Renal cortical epithelial cell (primary cell): ENCODE data around the gene DNM3. TPM values are rescaled to one million over a fixed set of nuclear protein-coding genes. Genes with fewer than 3 reads are reported as not detected.
"Not testable (repeated sequence)": the region's sequence is repeated elsewhere in the genome, so short reads cannot be mapped to it uniquely, and the experiment has no call there.

Experiments used
- DNase-seq: peaks from one replicate; pipeline ENCODE4 v3.0.0-alpha.2; 2011; ENCODE audit warnings: low read depth
- total RNA-seq: library from RNA; depleted of rRNA; stranded (reverse); fragments of >200 nt; gene quantifications from 2 replicates; pipeline ENCODE4 v1.2.3, GENCODE V29; 2014

Gene DNM3
- total RNA-seq, 1 donor from 2014 or later, result 10.7 TPM

- no peak for DNase-seq
Measured at GRCh38 chr1:172277989-172278388, 436.7 kb downstream of the DNM3 start.

- peak; percentile 84 for DNase-seq
Measured at GRCh38 chr1:172278478-172278877, 437.2 kb downstream of the DNM3 start.

DNA sequence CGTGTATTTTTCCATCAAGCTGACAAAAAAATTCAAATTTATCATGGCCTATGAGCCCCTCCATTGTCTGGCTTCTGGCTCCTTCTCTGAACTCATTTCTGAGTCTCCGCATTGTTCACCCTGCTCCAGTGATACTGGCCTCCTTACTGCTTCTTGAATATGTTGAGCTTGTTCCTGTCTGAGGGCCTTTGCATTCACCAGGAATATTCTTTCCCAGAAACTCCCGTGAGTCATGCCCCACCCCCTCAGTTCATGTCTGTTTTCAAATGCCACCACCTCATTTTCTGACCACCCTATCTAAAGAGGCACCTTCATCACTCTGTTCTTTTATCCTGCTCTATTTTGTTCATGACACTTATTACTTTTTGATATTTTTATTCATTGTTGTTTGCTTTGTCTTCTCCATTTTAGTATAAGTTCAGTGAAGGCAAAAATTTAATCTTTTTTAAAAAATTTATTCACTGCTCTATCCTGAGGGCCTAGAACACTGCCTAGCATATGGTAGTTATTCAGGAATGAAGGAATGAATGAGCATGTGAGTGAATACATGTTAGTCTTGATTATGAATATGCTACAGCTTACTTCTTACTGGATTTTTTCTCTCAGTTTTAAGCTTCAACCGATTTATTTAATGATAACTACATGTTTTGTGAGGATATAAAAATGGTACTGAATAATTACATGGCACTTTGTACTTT, 438.8 kb downstream of the DNM3 start:
- peak; percentile 63 for DNase-seq

- no peak for DNase-seq
Measured at GRCh38 chr1:172283766-172284165, 442.5 kb downstream of the DNM3 start.

GRCh38 chr1:172286629-172287076, 445.4 kb downstream of the DNM3 start:
- DNase-seq, result peak; percentile 91

GRCh38 chr1:172287208-172287607, 445.9 kb downstream of the DNM3 start:
- peak; percentile 71 for DNase-seq

- DNase-seq, result no peak
Measured at GRCh38 chr1:172288581-172288980, 447.3 kb downstream of the DNM3 start.

- no peak for DNase-seq
Measured at GRCh38 chr1:172289448-172289847, 448.1 kb downstream of the DNM3 start.

DNA sequence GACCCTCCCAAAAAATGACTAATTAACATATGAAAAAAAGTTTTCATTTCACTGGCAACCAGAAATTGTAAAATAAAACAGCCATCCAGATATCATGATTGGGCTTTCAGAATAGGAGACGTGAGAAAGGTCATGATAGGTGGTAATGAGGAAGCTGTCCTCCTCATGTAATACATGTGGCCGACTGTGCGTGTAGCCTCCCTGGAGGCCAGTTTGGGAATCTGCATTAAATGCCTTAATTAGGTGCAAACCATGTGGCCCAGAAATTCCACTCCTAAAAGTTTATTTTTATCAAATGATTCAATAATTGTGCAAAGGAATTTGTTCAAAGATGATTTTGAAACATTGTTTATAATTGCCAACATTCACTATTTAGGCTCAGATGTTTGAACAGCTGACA, 451.5 kb downstream of the DNM3 start:
- DNase-seq, result no peak

- DNase-seq, result no peak
Measured at GRCh38 chr1:172293429-172293828, 452.1 kb downstream of the DNM3 start.

DNA sequence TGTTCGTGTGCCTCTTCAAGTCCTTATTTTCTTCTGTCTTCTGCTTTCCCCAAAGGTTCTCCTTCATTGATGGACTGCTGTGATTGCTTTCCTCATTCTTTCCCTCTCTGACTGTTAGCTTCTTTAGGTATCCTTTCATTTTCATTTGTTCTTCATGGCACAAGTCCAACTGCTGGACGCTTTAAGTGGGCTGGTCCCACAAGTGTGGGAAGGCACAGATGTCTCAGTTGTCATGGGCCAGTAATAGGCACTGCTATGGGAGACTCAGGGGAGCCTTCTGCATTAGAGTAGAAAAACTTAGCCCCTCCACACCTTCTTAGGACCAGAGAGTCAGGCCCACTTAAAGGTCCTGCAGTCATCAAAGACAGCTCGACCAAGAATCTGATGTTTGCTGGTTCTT, 456.8 kb downstream of the DNM3 start:
- DNase-seq, result no peak

DNA sequence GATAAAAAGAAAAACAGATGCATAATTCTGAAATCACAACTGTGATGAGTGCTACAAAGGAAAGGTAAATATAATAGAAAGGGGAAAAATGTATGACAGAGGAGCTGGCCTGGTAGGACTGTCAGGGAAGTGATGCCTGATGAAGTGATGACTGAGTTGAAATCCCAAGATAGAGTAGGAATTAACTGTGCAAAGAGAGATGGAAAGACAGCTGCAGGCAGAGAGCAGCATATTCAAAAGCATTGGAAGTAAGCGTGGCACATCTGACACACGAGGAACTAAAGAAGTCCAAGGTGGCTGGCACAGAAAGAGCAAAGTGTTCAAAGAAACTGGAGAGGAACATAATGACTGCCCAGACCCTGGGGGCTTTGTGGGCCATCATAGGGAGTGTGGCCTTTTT, 457.6 kb downstream of the DNM3 start:
- no peak for DNase-seq

GRCh38 chr1:172299515-172299914, 458.2 kb downstream of the DNM3 start:
- no peak for DNase-seq

- not testable (repeated sequence) for DNase-seq
Measured at GRCh38 chr1:172307508-172307907, 466.2 kb downstream of the DNM3 start.

DNA sequence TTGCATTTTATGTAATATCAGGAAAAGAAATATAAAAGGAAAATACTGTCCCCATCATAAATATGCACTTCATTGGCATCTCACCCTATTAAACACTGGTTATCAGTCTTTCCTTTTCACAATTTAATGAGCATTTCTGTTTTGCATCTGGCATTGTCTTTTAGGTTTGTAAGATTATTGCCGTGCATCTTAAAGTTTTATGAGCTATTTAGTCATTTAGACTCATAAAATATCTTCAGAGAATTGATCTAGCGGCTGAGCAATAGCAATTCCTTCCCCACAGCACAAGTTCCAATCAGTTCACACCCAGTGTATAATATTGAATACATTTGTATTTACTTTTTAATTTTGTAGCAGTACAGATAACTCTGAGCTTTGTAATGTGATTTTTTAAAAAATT, 466.8 kb downstream of the DNM3 start:
- DNase-seq, result no peak

GRCh38 chr1:172308577-172308976, 467.3 kb downstream of the DNM3 start:
- no peak for DNase-seq

DNA sequence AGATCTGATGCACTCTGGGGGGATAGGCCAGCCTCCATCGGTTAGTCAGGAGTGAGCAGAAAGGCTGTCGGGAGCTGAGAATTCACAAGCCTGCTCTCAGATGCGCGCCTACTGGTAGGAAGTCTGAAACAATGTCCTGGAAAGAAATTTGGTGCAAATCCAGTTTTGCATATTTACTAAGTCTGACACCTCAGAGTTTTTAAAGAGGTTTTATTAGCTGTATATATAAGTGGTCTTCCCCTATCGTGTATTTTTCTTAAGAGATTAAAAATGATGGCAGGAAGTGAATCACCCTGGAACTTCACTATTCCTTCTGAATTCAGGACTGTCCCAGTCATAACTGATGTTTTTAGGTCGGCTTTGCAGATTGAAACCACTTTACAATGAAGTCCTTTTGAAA, 479.4 kb downstream of the DNM3 start:
- no peak for DNase-seq

GRCh38 chr1:172321451-172321850, 480.2 kb downstream of the DNM3 start:
- DNase-seq, result no peak

DNA sequence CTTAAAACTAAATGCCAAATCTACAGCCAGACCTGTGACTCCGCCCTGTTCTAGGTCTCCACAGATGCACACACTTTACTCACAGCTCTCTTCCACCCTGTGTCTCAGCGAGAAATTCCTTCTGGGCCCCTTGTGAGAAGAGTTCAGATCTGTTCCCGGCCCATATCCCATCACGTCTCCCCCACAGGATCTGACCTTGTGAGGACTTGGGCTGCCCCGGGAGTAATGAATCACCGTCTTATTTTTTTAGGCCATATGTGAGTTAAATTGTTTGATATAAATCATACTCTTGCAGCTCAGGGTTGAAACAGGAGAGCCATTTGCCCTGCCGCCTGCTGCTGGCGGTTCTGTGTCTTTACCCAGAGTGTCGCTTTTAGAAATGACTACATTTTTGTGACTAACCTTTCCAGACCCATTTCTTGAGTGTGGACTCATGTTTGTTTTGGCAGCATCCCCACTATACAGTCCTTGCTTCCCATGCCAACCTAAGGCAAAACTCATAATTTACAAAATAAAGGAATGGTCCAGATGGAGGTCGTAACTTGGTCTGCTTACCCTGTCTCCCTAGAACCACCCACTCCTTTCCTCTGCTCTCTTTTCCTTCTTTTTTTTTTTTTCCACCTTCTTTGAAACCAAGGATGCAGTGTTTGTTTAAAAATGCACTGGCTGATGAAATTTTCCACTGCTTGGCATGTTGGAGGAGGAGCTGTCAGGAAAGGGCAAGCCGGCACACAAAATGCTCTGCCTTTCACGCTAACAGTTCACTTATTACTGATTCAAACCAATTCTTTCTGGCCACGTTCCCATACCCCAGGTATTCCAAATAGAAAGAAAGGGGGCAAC, 481.1 kb downstream of the DNM3 start:
- DNase-seq, result peak; percentile 92

- DNase-seq, result no peak
Measured at GRCh38 chr1:172323686-172324085, 482.4 kb downstream of the DNM3 start.

- DNase-seq, result no peak
Measured at GRCh38 chr1:172324086-172324485, 482.8 kb downstream of the DNM3 start.

DNA sequence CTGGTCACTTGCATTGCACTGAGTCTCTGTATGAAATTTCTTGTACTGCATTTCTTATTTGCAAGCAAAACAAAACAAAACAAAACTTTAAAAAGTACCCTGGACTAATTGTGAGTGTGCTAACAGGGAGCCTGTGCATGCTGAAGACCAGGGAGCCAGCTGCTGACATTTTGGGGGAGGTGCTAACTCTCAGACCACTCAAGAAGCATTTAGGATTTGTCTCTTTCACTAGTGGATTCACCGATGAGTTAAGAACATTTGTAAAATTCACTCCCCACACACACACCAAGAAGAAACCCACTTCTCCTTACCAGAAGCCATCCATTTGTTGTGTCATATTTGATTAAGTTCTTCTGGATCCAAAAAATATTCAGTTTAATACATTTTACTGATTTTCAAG, 483.5 kb downstream of the DNM3 start:
- DNase-seq, result no peak

- DNase-seq, result peak; percentile 86
Measured at GRCh38 chr1:172325531-172325930, 484.2 kb downstream of the DNM3 start.
